Endothelial cell of umbilical vein (primary cell): ENCODE measurements around the gene RPS19. TPM values are rescaled to one million over a fixed set of nuclear protein-coding genes. Genes with fewer than 3 reads are reported as not detected.

Experiments
- BruUV-seq: library from RNA; stranded (reverse); fragments of 400-500 nt; replicated peaks from 2 replicates; lab custom pipeline; 2021; lab: Mats Ljungman, UMichigan
- CTCF ChIA-PET: fragments of 300-600, 350-600 bp; sonication (Branson Sonifier 250); formaldehyde crosslinking; loops from one replicate; lab custom pipeline; 2021; ENCODE audit warnings: antibody characterized with exemption, inconsistent platforms; lab: Charles Lee
- POLR2A ChIA-PET: fragments of 300-600, 350-600 bp; sonication (Branson Sonifier 250); formaldehyde crosslinking; loops from one replicate; lab custom pipeline; 2021; ENCODE audit warnings: antibody characterized with exemption, inconsistent platforms; lab: Charles Lee
- DNase-seq: peaks from one replicate; pipeline ENCODE4 v3.0.0-alpha.2; 2011; ENCODE audit warnings: low read depth, low spot score
- FAIRE-seq: peaks from 2 replicates; lab custom pipeline; 2011; peaks lifted over from hg19 to GRCh38; lab: Jason Lieb, UNC
- H2AFZ ChIP-seq: 2 replicates; pipeline ENCODE4 v1.6.0; 2012; ENCODE audit warnings: low read depth, low read length, control low read depth, inconsistent platforms
- H3K27ac ChIP-seq: 2 replicates; pipeline ENCODE4 v1.5.1; 2011; ENCODE audit warnings: low read depth, mild to moderate bottlenecking, control low read depth, low read length, moderate library complexity; ENCODE audit not compliant: insufficient read depth
- H3K27me3 ChIP-seq, 2 experiments: 2 replicates each; pipeline versions ENCODE4 v1.6.0 to v1.6.1; 2011; ENCODE audit warnings: low read length in 2 of 2, mixed read lengths in 1 of 2; ENCODE audit not compliant: control insufficient read depth in 2 of 2, insufficient read depth in 2 of 2
- H3K36me3 ChIP-seq, 2 experiments: 2 replicates in 1 of 2; 3 replicates in 1 of 2; pipeline ENCODE4 v1.5.1; 2011; ENCODE audit warnings: low read length in 2 of 2, mild to moderate bottlenecking in 1 of 2, moderate library complexity in 1 of 2; ENCODE audit not compliant: control insufficient read depth in 2 of 2, insufficient read depth in 2 of 2; ENCODE audit errors: extremely low read depth in 1 of 2
- H3K4me1 ChIP-seq: 3 replicates; pipeline ENCODE4 v1.5.1; 2011; ENCODE audit warnings: mild to moderate bottlenecking, low read length; ENCODE audit not compliant: control insufficient read depth, insufficient read depth; ENCODE audit errors: extremely low read depth
- H3K4me2 ChIP-seq: 2 replicates; pipeline ENCODE4 v1.6.1; 2011; ENCODE audit warnings: low read length, control low read depth, mixed read lengths; ENCODE audit not compliant: insufficient read depth
- H3K4me3 ChIP-seq, 3 experiments: fragments of 200-600 bp in 1 of 3; sonication (generic), shearing (Covaris generic) in 1 of 3; replicated peaks in 1 of 3; 2 replicates each; pipeline ENCODE4 v1.5.1; 2011 to 2016; ENCODE audit warnings: control low read depth in 3 of 3, low read length in 3 of 3, mild to moderate bottlenecking in 2 of 3, inconsistent platforms in 1 of 3, low read depth in 1 of 3, moderate library complexity in 1 of 3; ENCODE audit not compliant: insufficient read depth in 1 of 3
- H3K79me2 ChIP-seq: 2 replicates; pipeline ENCODE4 v1.6.0; 2012; ENCODE audit warnings: low read length, inconsistent platforms; ENCODE audit not compliant: control insufficient read depth, insufficient read depth
- H3K9ac ChIP-seq: replicated peaks from 2 replicates; pipeline ENCODE3; 2011; ENCODE audit warnings: low read length, control low read depth; ENCODE audit not compliant: insufficient read depth; ENCODE audit errors: extremely low read depth
- H3K9me1 ChIP-seq: replicated peaks from 3 replicates; pipeline ENCODE4 v1.6.0; 2011; ENCODE audit warnings: mild to moderate bottlenecking, low read length; ENCODE audit not compliant: control insufficient read depth, insufficient read depth; ENCODE audit errors: extremely low read depth
- H3K9me3 ChIP-seq: replicated peaks from 2 replicates; pipeline ENCODE4 v1.5.1; 2012; ENCODE audit warnings: low read length, inconsistent platforms; ENCODE audit not compliant: control insufficient read depth, insufficient read depth
- H4K20me1 ChIP-seq: replicated peaks from 2 replicates; pipeline ENCODE3; 2011; ENCODE audit warnings: mild to moderate bottlenecking, low read length; ENCODE audit not compliant: control insufficient read depth, insufficient read depth; ENCODE audit errors: extremely low read depth
- CTCF ChIP-seq, 2 donors: IDR thresholded peaks; 1 replicate in 1 of 2; 2 replicates in 1 of 2; pipeline ENCODE4 v1.5.1; 2011; ENCODE audit warnings: low read length in 2 of 2, mild to moderate bottlenecking in 2 of 2, moderate library complexity in 2 of 2, control low read depth in 1 of 2, inconsistent platforms in 1 of 2, low read depth in 1 of 2; ENCODE audit not compliant: insufficient read depth in 1 of 2; ENCODE audit errors: extremely low read depth in 1 of 2
- EZH2 ChIP-seq: IDR thresholded peaks from 2 replicates; pipeline ENCODE4 v1.6.1; 2012; ENCODE audit warnings: borderline replicate concordance, low read depth, mild to moderate bottlenecking, moderate library complexity, low read length, inconsistent platforms; ENCODE audit not compliant: severe bottlenecking
- FOS ChIP-seq: IDR thresholded peaks from 2 replicates; pipeline ENCODE4 v1.6.1; 2011; ENCODE audit warnings: mild to moderate bottlenecking, low read length, moderate library complexity, borderline replicate concordance; ENCODE audit not compliant: insufficient read depth
- GATA2 ChIP-seq: IDR thresholded peaks from 2 replicates; pipeline ENCODE4 v1.7.0; 2011; ENCODE audit warnings: low read depth, mild to moderate bottlenecking, moderate library complexity, mixed read lengths, low read length; ENCODE audit not compliant: insufficient read length, insufficient read depth
- JUN ChIP-seq: IDR thresholded peaks from 2 replicates; pipeline ENCODE4 v1.6.1; 2011; ENCODE audit warnings: borderline replicate concordance, low read depth; ENCODE audit not compliant: insufficient read length, insufficient read depth
- MYC ChIP-seq: IDR thresholded peaks from one replicate; pipeline ENCODE4 v1.6.1; 2011; ENCODE audit warnings: mild to moderate bottlenecking, low read depth, low read length
- POLR2A ChIP-seq: IDR thresholded peaks from 2 replicates; pipeline ENCODE4 v1.6.1; 2012; ENCODE audit warnings: low read depth, mild to moderate bottlenecking, control low read depth, low read length
- POLR2AphosphoS5 ChIP-seq: IDR thresholded peaks from 2 replicates; pipeline ENCODE4 v1.6.1; 2012; ENCODE audit warnings: low read depth, mild to moderate bottlenecking, control low read depth, low read length, moderate library complexity; ENCODE audit not compliant: insufficient read depth
- dilution Hi-C: fragments of 300-500 bp; cut with MboI; formaldehyde crosslinking; loops from one replicate; pipeline ENCODE4 v1.15.0; 2019; ENCODE audit warnings: low sequenced_read_pairs; ENCODE audit not compliant: extremely low pct_ligation_motif_present
- intact Hi-C: fragments of 100-400 bp; cut with micrococcal nuclease; formaldehyde crosslinking; loops from one replicate; pipeline ENCODE4 v1.10.0; 2022
- polyA plus RNA-seq, 4 experiments: library from polyadenylated mRNA; depleted of rRNA in 3 of 4; stranded (reverse) in 3 of 4; unstranded in 1 of 4; fragments of >200 nt; gene quantifications; 2 replicates each; pipeline versions ENCODE4 v1.2.1 to v1.2.3, GENCODE V29; 2011 to 2012; ENCODE audit warnings: missing spikeins in 1 of 4
- total RNA-seq: library from RNA; stranded (reverse); gene quantifications from 2 replicates; pipeline ENCODE4 v1.2.3, GENCODE V29; 2021

Gene RPS19
- total and polyA plus RNA-seq, 2 donors (not counting 3 experiments of a cell fraction or from before 2014, with no cell fraction given) = 2,234 to 4,353 TPM

- no peaks in the 10 kb centered on the region for H3K9me1 ChIP-seq
- H3K27me3 ChIP-seq = no peaks in the 10 kb centered on the region
- no peak overlapping the region for H3K27ac ChIP-seq
- H4K20me1 ChIP-seq = no peaks in the 10 kb centered on the region
- ChIA-PET POLR2A (no interaction called here), CTCF (interaction anchor here (1.5 kb wide), 1 partner anchor 9 kb away, joined by 3 read pairs; no protein-coding TSS in a partner anchor)
- dilution Hi-C loops (no loop called here), intact Hi-C loops (no loop called here)
- no TSS peak for BruUV-seq
- H3K4me3 ChIP-seq = no peak overlapping the region
- no peak for DNase-seq
- no peak for FAIRE-seq
- no peaks in the 10 kb centered on the region for H3K4me1 ChIP-seq
- TF ChIP-seq MYC (no peak), FOS (no peak), GATA2 (no peak)
- H2AFZ ChIP-seq = no peak overlapping the region
- H3K9me3 ChIP-seq = no peaks in the 10 kb centered on the region
- no peak overlapping the region for H3K9ac ChIP-seq
- H3K79me2 ChIP-seq = no peaks in the 10 kb centered on the region
- no peak overlapping the region for H3K4me2 ChIP-seq
- H3K36me3 ChIP-seq = peaks cover 11 to 45% of the 10 kb centered on the region in 2 experiments
Measured at GRCh38 chr19:41898235-41898634, 38.2 kb downstream of the RPS19 start.

GRCh38 chr19:41901707-41902360, 41.8 kb downstream of the RPS19 start:
- Histone ChIP-seq H3K36me3 (peaks cover 9 to 62% of the 10 kb centered on the region in 2 experiments), H4K20me1 (no peaks in the 10 kb centered on the region), H3K9ac (no peak overlapping the region), H3K4me3 (no peak overlapping the region), H3K79me2 (no peaks in the 10 kb centered on the region), H3K9me1 (no peaks in the 10 kb centered on the region), H3K4me2 (no peak overlapping the region), H3K9me3 (no peaks in the 10 kb centered on the region), H3K27ac (no peak overlapping the region), H2AFZ (no peak overlapping the region), H3K4me1 (no peaks in the 10 kb centered on the region), H3K27me3 (no peaks in the 10 kb centered on the region)
- dilution Hi-C loops = no loop called here
- DNase-seq = no peak
- POLR2A ChIA-PET = no interaction called here
- TF ChIP-seq POLR2A (no peak), CTCF (IDR thresholded peaks at IDR 0.05; ENCODE audit: extremely low read depth in 1 of 2, insufficient read depth in 1 of 2, low read depth in 1 of 2, low read length in 2 of 2) (no peak), GATA2 (no peak), JUN (no peak), POLR2AphosphoS5 (no peak), EZH2 (no peak), MYC (no peak)
- no TSS peak for BruUV-seq
- CTCF ChIA-PET = interaction anchor here (0.9 to 1.3 kb wide), 2 partner anchors 17 to 28 kb away, joined by 3 to 5 read pairs; no protein-coding TSS in a partner anchor
- FAIRE-seq = no peak
- intact Hi-C loops = no loop called here
